SK-N-SH (cell line): ENCODE data around the gene PCOLCE2. TPM values are rescaled to one million over a fixed set of nuclear protein-coding genes. Genes with fewer than 3 reads are reported as not detected.

Source experiments
- CTCF ChIA-PET: fragments of 300-600, 350-600 bp; formaldehyde crosslinking; extraction: SDS; loops from one replicate; lab custom pipeline; 2021; lab: Yijun Ruan, JAX
- POLR2A ChIA-PET: fragments of 350-600 bp; sonication (Branson Sonifier 250); formaldehyde crosslinking; extraction: SDS; loops from one replicate; lab custom pipeline; 2020; ENCODE audit warnings: antibody characterized with exemption, inconsistent platforms; lab: Yijun Ruan, JAX
- DNase-seq: peaks from one replicate; pipeline ENCODE4 v3.0.0; 2012
- H2AFZ ChIP-seq: fragments of 200-600 bp; sonication (generic); 2 replicates; pipeline ENCODE4 v1.8.1; 2016; ENCODE audit warnings: antibody characterized with exemption, mild to moderate bottlenecking, low read depth
- H3F3A ChIP-seq: fragments of 200-600 bp; sonication (generic); replicated peaks from 2 replicates; pipeline ENCODE3; 2016; ENCODE audit warnings: antibody characterized with exemption, mild to moderate bottlenecking; ENCODE audit not compliant: insufficient read depth
- H3K27ac ChIP-seq, 2 experiments: fragments of 200-500 bp in 1 of 2; fragments of 200-600 bp in 1 of 2; sonication (Bioruptor generic) in 1 of 2; sonication (generic), shearing (Covaris generic) in 1 of 2; 2 replicates each; pipeline versions ENCODE4 v1.5.1 to v1.6.1; 2014 to 2016; ENCODE audit warnings: low read depth in 2 of 2, inconsistent platforms in 1 of 2, low read length in 1 of 2, mild to moderate bottlenecking in 1 of 2, mixed read lengths in 1 of 2
- H3K27me3 ChIP-seq: fragments of 200-600 bp; sonication (generic), shearing (Covaris generic); 2 replicates; pipeline ENCODE4 v1.6.1; 2016; ENCODE audit warnings: mixed run types; ENCODE audit not compliant: insufficient read depth
- H3K36me3 ChIP-seq, 2 experiments: fragments of 200-500 bp in 1 of 2; fragments of 200-600 bp in 1 of 2; sonication (Bioruptor generic) in 1 of 2; sonication (generic) in 1 of 2; replicated peaks in 1 of 2; 2 replicates each; pipeline versions ENCODE3 to v1.5.1; 2014 to 2016; ENCODE audit warnings: low read length in 1 of 2, mild to moderate bottlenecking in 1 of 2; ENCODE audit not compliant: insufficient read depth in 2 of 2, control insufficient read depth in 1 of 2
- H3K4me1 ChIP-seq, 2 experiments: fragments of 200-500 bp in 1 of 2; fragments of 200-600 bp in 1 of 2; sonication (Bioruptor generic) in 1 of 2; sonication (generic), shearing (Covaris generic) in 1 of 2; 2 replicates each; pipeline versions ENCODE4 v1.5.1 to v1.6.1; 2014 to 2016; ENCODE audit warnings: low read depth in 1 of 2, low read length in 1 of 2, mixed run types in 1 of 2; ENCODE audit not compliant: insufficient read depth in 2 of 2, control insufficient read depth in 1 of 2
- H3K4me2 ChIP-seq: fragments of 200-600 bp; sonication (generic), shearing (Covaris generic); 2 replicates; pipeline ENCODE4 v1.6.1; 2017; ENCODE audit warnings: mixed run types
- H3K4me3 ChIP-seq, 2 experiments: fragments of 200-500 bp in 1 of 2; fragments of 200-600 bp in 1 of 2; sonication (Bioruptor generic) in 1 of 2; sonication (generic), shearing (Covaris generic) in 1 of 2; 2 replicates each; pipeline versions ENCODE4 v1.5.1 to v1.8.1; 2014 to 2016; ENCODE audit warnings: low read depth in 2 of 2, inconsistent platforms in 1 of 2, low read length in 1 of 2, mild to moderate bottlenecking in 1 of 2, mixed read lengths in 1 of 2, moderate library complexity in 1 of 2
- H3K79me2 ChIP-seq: fragments of 200-600 bp; sonication (generic); 2 replicates; pipeline ENCODE4 v1.8.1; 2017; ENCODE audit warnings: mild to moderate bottlenecking; ENCODE audit not compliant: insufficient read depth
- H3K9ac ChIP-seq: fragments of 200-600 bp; sonication (generic); 2 replicates; pipeline ENCODE4 v1.6.1; 2017; ENCODE audit warnings: mixed run types
- H3K9me2 ChIP-seq: fragments of 200-600 bp; sonication (generic); 2 replicates; pipeline ENCODE4 v1.6.1; 2017; ENCODE audit warnings: mixed run types
- H3K9me3 ChIP-seq: fragments of 200-600 bp; sonication (generic); 2 replicates; pipeline ENCODE4 v1.6.1; 2017; ENCODE audit warnings: mixed run types, mild to moderate bottlenecking, moderate library complexity
- H4K20me1 ChIP-seq: fragments of 200-600 bp; sonication (generic); 2 replicates; pipeline ENCODE4 v1.6.1; 2017; ENCODE audit warnings: mild to moderate bottlenecking, mixed run types; ENCODE audit not compliant: insufficient read depth
- CHD2 ChIP-seq: fragments of 150-350 bp; IDR thresholded peaks from 2 replicates; pipeline ENCODE4 v1.6.1; 2018; ENCODE audit warnings: low read length; ENCODE audit not compliant: partially characterized antibody
- ELF1 ChIP-seq: IDR thresholded peaks from 2 replicates; pipeline ENCODE4 v1.4.0; 2012
- EP300 ChIP-seq, 2 experiments: IDR thresholded peaks; 2 replicates each; pipeline versions ENCODE4 v1.4.0 to v1.6.1; 2012; ENCODE audit warnings: borderline replicate concordance in 1 of 2, low read depth in 1 of 2, low read length in 1 of 2
- EZH2phosphoT487 ChIP-seq: fragments of 200-600 bp; sonication (generic); IDR thresholded peaks from 2 replicates; pipeline ENCODE4 v1.6.1; 2017; ENCODE audit warnings: low read depth, mixed run types, mild to moderate bottlenecking, antibody characterized with exemption, moderate library complexity, borderline replicate concordance
- FOSL2 ChIP-seq: IDR thresholded peaks from 2 replicates; pipeline ENCODE4 v1.4.0; 2012; ENCODE audit warnings: low read depth, mild to moderate bottlenecking, moderate library complexity, borderline replicate concordance
- JUND ChIP-seq: IDR thresholded peaks from 2 replicates; pipeline ENCODE4 v1.4.0; 2012
- POLR2AphosphoS5 ChIP-seq: IDR thresholded peaks from 2 replicates; pipeline ENCODE4 v1.6.1; 2012; ENCODE audit warnings: low read depth, low read length
- RXRA ChIP-seq: IDR thresholded peaks from 2 replicates; pipeline ENCODE4 v1.4.0; 2012; ENCODE audit warnings: low read depth, mild to moderate bottlenecking, borderline replicate concordance
- SIN3A ChIP-seq: IDR thresholded peaks from 2 replicates; pipeline ENCODE4 v1.6.1; 2012; ENCODE audit warnings: low read depth, mild to moderate bottlenecking, low read length, moderate library complexity, borderline replicate concordance
- SMC3 ChIP-seq: IDR thresholded peaks from 2 replicates; pipeline ENCODE4 v1.6.1; 2012; ENCODE audit warnings: low read depth, low read length, improper control_type of control experiment
- TAF1 ChIP-seq: IDR thresholded peaks from 2 replicates; pipeline ENCODE4 v1.6.1; 2012; ENCODE audit warnings: low read depth, mild to moderate bottlenecking, low read length, moderate library complexity, borderline replicate concordance
- YY1 ChIP-seq: IDR thresholded peaks from 2 replicates; pipeline ENCODE4 v1.4.0; 2012; ENCODE audit warnings: low read depth, mild to moderate bottlenecking
- WGBS: methylation state at CpG from one replicate; pipeline ENCODE4 v1.1.6; 2017; ENCODE audit warnings: low lambda C conversion rate; 5-methylcytosine and 5-hydroxymethylcytosine counted together
- polyA plus RNA-seq, 3 experiments: library from polyadenylated mRNA; depleted of rRNA; stranded (reverse); fragments of >200 nt; gene quantifications; 2 replicates each; pipeline ENCODE4 v1.2.3, GENCODE V29; 2012
- TF ChIP-seq, protein P1 (sequence below): fragments of 150-350 bp; IDR thresholded peaks from 2 replicates; pipeline ENCODE4 v1.6.1; 2016; ENCODE audit warnings: mild to moderate bottlenecking, low read depth, low read length
- TF ChIP-seq, protein P2 (sequence below): IDR thresholded peaks from 2 replicates; pipeline ENCODE4 v1.4.0; 2012; ENCODE audit warnings: low read depth
- TF ChIP-seq, protein P3 (sequence below): IDR thresholded peaks from 2 replicates; pipeline ENCODE4 v1.4.0; 2012; ENCODE audit warnings: low read depth, borderline replicate concordance
- TF ChIP-seq, protein P4 (sequence below): IDR thresholded peaks from 2 replicates; pipeline ENCODE4; 2012

PCOLCE2 gene
- polyA plus RNA-seq, 1 of the 3 experiments (the other 2 are of a cell fraction), result 22.2 TPM

DNA sequence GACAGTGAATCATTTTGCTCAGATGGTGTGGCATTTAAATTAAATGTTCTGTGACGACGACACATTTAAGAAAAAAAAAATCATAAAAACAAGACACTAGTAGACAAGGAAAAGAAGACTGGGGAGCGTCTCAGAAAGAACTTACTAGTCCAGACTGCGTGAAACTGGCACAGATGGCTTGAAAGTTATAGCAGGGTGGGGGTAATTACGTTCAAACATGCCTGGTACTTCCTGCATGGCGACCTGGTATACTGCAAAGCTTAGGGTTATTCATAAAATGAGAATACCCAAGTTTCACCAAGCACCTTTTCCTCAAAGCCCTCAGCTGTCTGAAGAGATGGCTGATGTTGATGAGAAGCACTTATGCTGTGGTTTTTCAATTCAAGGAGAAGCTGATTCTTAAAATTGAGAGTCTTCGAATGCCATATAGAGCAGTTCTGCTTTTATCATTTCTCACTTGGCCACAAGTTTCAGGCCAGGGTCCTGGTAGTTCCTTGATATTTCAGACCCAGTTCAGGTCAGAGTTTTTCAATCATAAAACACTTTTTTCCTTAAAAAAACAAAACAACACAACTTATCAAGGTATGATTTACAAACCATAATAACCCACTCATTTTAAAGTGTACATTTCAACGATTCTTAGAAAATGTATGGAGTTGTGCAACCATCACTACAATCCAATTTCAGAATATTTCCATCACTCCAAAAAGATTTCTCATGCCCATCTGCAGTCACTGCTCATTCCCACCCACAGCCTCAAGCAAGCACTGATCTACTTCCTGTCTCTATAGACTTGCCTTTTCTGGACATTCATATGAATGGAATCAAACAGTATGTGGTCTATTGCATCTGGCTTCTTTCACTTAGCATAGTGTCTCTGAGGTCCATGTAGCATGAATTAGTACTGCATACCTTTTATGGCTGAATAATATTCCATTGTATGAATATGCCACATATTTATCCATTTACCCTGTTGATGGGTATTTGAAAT, 24.7 kb downstream of the PCOLCE2 start:
- POLR2A ChIA-PET, result no interaction called here
- Histone ChIP-seq H3K4me1 (peaks cover 6 to 14% of the 10 kb centered on the region in 2 experiments; a peak in 3 of 4 replicates), H3K27ac (peak overlapping the region in 1 of 2 experiments; percentile 34; a peak in 1 of 4 replicates), H2AFZ (peak overlapping the region; percentile 62), H3K36me3 (no peaks in the 10 kb centered on the region), H3K9me2 (no peaks in the 10 kb centered on the region), H4K20me1 (no peaks in the 10 kb centered on the region), H3K9me3 (no peaks in the 10 kb centered on the region), H3K4me2 (peak overlapping the region; percentile 71), H3K79me2 (no peaks in the 10 kb centered on the region), H3K9ac (peak overlapping the region; percentile 33; the same call in 1 of the 2 replicates), H3K27me3 (no peaks in the 10 kb centered on the region), H3K4me3 (peak overlapping the region in 1 of 2 experiments; percentile 21; a peak in 2 of 4 replicates), H3F3A (no peaks in the 10 kb centered on the region)
- TF ChIP-seq FOSL2 (no peak), TAF1 (no peak), YY1 (no peak), EZH2phosphoT487 (no peak), JUND (no peak), RXRA (no peak), SMC3 (no peak), ELF1 (no peak), CHD2 (no peak), EP300 (IDR thresholded peaks at IDR 0.05; ENCODE audit: borderline replicate concordance in 1 of 2, low read depth in 1 of 2, low read length in 1 of 2) (no peak), SIN3A (no peak), POLR2AphosphoS5 (no peak)
- TF ChIP-seq, protein P1, sequence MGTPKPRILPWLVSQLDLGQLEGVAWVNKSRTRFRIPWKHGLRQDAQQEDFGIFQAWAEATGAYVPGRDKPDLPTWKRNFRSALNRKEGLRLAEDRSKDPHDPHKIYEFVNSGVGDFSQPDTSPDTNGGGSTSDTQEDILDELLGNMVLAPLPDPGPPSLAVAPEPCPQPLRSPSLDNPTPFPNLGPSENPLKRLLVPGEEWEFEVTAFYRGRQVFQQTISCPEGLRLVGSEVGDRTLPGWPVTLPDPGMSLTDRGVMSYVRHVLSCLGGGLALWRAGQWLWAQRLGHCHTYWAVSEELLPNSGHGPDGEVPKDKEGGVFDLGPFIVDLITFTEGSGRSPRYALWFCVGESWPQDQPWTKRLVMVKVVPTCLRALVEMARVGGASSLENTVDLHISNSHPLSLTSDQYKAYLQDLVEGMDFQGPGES, result no peak
- TF ChIP-seq, protein P2, sequence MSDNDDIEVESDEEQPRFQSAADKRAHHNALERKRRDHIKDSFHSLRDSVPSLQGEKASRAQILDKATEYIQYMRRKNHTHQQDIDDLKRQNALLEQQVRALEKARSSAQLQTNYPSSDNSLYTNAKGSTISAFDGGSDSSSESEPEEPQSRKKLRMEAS, result no peak
- TF ChIP-seq, protein P3, sequence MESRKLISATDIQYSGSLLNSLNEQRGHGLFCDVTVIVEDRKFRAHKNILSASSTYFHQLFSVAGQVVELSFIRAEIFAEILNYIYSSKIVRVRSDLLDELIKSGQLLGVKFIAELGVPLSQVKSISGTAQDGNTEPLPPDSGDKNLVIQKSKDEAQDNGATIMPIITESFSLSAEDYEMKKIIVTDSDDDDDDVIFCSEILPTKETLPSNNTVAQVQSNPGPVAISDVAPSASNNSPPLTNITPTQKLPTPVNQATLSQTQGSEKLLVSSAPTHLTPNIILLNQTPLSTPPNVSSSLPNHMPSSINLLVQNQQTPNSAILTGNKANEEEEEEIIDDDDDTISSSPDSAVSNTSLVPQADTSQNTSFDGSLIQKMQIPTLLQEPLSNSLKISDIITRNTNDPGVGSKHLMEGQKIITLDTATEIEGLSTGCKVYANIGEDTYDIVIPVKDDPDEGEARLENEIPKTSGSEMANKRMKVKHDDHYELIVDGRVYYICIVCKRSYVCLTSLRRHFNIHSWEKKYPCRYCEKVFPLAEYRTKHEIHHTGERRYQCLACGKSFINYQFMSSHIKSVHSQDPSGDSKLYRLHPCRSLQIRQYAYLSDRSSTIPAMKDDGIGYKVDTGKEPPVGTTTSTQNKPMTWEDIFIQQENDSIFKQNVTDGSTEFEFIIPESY, result no peak
- TF ChIP-seq, protein P4, sequence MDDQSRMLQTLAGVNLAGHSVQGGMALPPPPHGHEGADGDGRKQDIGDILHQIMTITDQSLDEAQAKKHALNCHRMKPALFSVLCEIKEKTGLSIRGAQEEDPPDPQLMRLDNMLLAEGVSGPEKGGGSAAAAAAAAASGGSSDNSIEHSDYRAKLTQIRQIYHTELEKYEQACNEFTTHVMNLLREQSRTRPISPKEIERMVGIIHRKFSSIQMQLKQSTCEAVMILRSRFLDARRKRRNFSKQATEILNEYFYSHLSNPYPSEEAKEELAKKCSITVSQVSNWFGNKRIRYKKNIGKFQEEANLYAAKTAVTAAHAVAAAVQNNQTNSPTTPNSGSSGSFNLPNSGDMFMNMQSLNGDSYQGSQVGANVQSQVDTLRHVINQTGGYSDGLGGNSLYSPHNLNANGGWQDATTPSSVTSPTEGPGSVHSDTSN, result no peak
- 50% methylated on average over 8 of the region's 8 CpGs for WGBS
- no peak for DNase-seq
- CTCF ChIA-PET, result interaction anchor here (0.6 to 0.9 kb wide), 2 partner anchors 35 to 129 kb away, joined by 3 read pairs; no protein-coding TSS in a partner anchor
